NB4 (cell line): Measurements from ENCODE around the gene INPP5F.

Experiments
- DNase-seq: peaks from one replicate; pipeline ENCODE4 v3.0.0; 2010; ENCODE audit warnings: low read depth
- H3K4me3 ChIP-seq: one replicate; pipeline ENCODE4 v1.5.1; 2011; ENCODE audit warnings: mild to moderate bottlenecking, low read depth, low read length, moderate library complexity
- CTCF ChIP-seq: IDR thresholded peaks from one replicate; pipeline ENCODE4 v1.5.1; 2012; ENCODE audit warnings: low read depth, low read length
- MAX ChIP-seq: IDR thresholded peaks from 2 replicates; pipeline ENCODE4 v1.6.1; 2011; ENCODE audit warnings: low read depth, low read length
- MYC ChIP-seq: IDR thresholded peaks from 2 replicates; pipeline ENCODE4 v1.6.1; 2011; ENCODE audit warnings: low read depth, low read length
- POLR2A ChIP-seq: IDR thresholded peaks from 2 replicates; pipeline ENCODE4 v1.6.1; 2011; ENCODE audit warnings: mild to moderate bottlenecking; ENCODE audit not compliant: insufficient read length; ENCODE audit errors: extremely low read depth

The INPP5F gene

DNA sequence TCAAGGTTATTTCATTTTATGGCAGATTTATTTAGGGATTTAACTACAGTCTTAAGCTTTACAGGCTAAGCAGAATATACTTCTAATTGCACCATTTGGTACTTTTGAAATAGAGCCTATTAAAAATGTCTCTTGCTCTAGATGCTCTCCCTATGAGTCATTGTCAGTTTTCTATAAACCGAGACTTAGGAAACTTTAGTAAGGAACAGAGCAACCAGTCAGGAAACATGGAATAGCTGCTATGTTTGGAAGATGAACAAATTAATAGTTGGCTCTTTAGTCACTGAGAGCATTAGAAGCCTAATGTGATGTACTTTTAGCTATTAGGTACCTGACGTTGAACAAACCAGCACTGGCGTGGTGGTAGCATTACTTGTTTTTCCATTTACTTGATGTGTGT is 35.3 kb downstream of the INPP5F start:
- H3K4me3 ChIP-seq = no peak overlapping the region
- no peak for DNase-seq
- TF ChIP-seq CTCF = no peak
- no peak for TF ChIP-seq POLR2A
- TF ChIP-seq MYC = no peak
- TF ChIP-seq MAX = no peak

DNA sequence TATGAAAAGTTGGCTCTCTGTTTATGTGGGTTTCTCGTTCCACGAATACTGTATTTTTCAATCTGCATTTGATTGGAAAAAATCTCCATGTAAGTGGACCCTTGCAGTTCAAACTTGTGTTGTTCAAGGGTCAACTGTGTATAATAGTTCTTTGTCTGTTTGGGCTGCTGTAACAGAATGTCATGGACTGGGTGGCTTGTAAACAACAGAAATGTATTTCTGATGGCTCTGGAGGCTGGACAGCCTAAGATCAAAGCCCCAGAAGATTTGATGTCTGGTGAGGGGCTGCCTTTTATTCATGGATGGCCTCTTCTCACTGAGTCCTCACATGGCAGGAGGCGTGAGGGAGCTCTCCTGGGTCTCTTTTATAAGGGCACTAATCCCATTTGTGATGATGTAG is 36.2 kb downstream of the INPP5F start:
- no peak overlapping the region for H3K4me3 ChIP-seq
- TF ChIP-seq MAX = no peak
- DNase-seq = no peak

DNA sequence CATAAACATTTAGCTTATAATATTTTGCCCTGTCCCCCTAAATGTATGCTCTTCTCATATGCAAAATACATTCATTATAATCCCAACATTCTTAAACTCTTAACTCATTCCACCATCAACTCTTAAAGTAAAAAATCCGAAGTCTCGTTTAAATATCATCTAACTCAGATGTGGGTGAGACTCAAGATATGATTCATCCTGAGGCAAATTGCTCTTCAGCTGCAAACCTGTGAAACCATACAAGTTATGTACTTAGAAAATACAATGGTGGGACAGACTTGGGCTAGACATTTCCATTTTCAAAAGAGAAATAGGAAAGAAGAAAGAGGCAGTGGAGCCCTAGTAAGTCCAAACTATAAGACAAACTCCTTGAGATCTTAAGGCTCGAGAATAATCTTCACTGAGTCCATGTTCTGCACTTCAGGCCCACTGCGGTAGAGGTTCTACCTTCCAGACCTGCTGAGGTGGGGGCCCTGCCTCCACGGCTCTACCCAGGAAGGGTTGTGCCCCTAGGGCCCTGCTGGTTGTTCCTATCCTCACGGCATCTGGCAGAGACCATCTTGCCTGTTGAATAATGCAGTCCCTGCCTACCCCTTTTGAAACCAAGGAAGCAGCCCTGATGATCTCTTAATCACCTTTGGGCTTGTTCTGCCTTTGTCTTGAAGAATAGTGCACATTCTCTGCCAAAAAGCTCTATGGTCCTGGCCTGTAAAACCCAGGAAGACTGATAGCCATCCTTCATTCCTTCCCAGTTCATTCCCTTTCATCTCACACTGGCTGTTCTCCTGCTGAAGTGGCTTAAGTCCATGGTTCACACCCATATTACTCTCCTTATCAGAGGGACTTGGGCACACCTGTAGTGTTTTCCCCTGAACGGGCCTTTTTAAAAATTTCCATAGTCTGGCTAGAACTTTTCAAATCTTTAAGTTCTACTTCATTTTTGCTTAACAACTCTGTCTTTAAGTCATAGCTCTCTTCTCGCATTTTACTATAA is 37.3 kb downstream of the INPP5F start:
- no peak for TF ChIP-seq MAX
- TF ChIP-seq POLR2A = no peak
- DNase-seq = no peak
- no peak overlapping the region for H3K4me3 ChIP-seq

GRCh38 chr10:119768455-119769094 is 42.7 kb downstream of the INPP5F start:
- no peak for DNase-seq
- H3K4me3 ChIP-seq = no peak overlapping the region
- TF ChIP-seq CTCF = no peak
- no peak for TF ChIP-seq MYC

DNA sequence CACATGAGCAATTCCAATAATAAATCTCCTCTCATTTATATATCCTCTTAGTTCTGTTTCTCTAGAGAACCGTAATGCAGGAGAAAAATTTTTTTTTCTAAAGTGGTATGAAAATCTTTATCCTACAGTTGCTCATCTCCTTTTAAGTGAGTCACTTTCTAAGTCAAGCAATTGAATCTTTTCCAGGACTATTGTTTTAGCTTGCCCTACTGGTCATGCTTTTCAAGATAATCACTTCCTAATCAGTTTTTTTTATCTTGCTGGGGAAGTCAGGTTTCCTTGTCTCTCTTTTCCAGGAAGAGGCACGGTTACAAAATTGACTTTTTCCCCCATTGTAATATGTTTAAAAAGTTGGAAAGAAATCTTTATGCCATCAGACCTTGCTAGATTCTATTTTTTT is 44.0 kb downstream of the INPP5F start:
- no peak for DNase-seq
- TF ChIP-seq CTCF (no peak), MYC (no peak), POLR2A (no peak), MAX (no peak)
- H3K4me3 ChIP-seq = no peak overlapping the region

DNA sequence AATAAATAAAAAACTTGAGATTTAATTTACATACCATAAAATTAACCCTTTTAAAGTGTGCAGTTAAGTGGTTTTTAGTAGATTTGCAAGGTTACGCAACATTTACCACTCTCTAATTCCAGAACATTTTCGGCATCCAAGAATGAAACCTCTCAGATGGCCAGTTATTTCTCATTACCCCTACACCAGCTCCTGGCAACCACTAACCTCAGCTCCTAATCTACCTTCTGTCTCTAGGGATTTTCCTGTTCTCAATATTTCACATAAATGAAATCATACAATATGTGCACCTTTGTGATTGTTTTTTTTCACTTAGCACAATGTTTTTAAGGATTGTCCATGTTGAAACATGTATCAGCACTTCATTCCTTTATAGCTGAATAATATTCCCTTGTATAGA is 45.1 kb downstream of the INPP5F start:
- no peak for DNase-seq

More for the DNA sequence above, 45.1 kb downstream of the INPP5F start:
- H3K4me3 ChIP-seq = no peak overlapping the region
- TF ChIP-seq CTCF (no peak), MAX (no peak), POLR2A (no peak), MYC (no peak)
